Fibroblast of villous mesenchyme (primary cell): Measurements from ENCODE around the gene NEK1. TPM values are rescaled to one million over a fixed set of nuclear protein-coding genes. Genes with fewer than 3 reads are reported as not detected.

ENCODE experiments used
- DNase-seq: peaks from one replicate; pipeline ENCODE4 v3.0.0-alpha.2; 2010; ENCODE audit warnings: low read depth
- H3K4me3 ChIP-seq: 2 replicates; pipeline ENCODE4 v1.5.1; 2011; ENCODE audit warnings: low read depth, mild to moderate bottlenecking, low read length
- total RNA-seq: library from RNA; depleted of rRNA; stranded (reverse); fragments of >200 nt; gene quantifications from 2 replicates; pipeline ENCODE4 v1.2.3, GENCODE V29; 2012
- TF ChIP-seq, protein P1 (sequence below): IDR thresholded peaks from 2 replicates; pipeline ENCODE4 v1.5.1; 2012; ENCODE audit warnings: low read depth, mild to moderate bottlenecking, low read length; ENCODE audit not compliant: insufficient read depth

The NEK1 gene
- total RNA-seq, 1 donor, result 11.2 TPM

DNA sequence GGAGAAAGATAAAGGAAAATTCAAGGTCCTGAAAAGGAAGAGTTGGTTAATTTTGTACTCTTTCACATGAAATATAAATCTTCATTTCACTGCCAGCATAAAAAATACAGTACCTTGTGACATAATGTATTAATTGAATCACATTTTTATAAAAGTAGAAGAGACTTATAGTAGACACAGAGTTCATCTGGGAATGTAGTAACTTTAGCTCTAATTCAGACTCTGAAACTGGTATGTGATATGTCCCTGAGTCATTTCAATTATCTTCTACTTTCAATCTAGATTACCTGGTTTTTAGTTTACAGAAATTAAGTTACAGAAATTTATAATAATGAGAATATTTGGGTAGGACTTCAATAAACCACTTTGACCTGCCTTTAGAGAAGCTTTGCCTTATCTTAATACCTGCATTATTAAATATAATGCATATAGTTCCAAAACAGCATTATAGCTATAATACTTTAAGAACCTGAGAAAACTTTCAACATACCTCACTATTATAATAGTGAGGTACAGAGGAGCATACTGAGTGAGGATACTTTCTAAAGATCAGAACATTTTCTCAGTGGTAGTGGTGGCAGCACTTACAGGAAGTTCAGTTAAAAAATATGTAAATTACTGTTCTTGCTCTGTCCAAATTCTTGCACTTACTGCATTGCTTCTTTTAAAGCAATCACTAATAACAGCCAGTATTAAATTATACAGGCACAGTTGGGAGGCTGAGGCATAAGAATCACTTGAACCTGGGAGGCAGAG is 11.2 kb downstream of the NEK1 start:
- TF ChIP-seq, protein P1, sequence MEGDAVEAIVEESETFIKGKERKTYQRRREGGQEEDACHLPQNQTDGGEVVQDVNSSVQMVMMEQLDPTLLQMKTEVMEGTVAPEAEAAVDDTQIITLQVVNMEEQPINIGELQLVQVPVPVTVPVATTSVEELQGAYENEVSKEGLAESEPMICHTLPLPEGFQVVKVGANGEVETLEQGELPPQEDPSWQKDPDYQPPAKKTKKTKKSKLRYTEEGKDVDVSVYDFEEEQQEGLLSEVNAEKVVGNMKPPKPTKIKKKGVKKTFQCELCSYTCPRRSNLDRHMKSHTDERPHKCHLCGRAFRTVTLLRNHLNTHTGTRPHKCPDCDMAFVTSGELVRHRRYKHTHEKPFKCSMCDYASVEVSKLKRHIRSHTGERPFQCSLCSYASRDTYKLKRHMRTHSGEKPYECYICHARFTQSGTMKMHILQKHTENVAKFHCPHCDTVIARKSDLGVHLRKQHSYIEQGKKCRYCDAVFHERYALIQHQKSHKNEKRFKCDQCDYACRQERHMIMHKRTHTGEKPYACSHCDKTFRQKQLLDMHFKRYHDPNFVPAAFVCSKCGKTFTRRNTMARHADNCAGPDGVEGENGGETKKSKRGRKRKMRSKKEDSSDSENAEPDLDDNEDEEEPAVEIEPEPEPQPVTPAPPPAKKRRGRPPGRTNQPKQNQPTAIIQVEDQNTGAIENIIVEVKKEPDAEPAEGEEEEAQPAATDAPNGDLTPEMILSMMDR, result no peak
- no peak overlapping the region for H3K4me3 ChIP-seq
- DNase-seq, result no peak

- DNase-seq, result no peak
- TF ChIP-seq, protein P1, result no peak
- no peak overlapping the region for H3K4me3 ChIP-seq
Measured at GRCh38 chr4:169594560-169595195, 17.7 kb downstream of the NEK1 start.

DNA sequence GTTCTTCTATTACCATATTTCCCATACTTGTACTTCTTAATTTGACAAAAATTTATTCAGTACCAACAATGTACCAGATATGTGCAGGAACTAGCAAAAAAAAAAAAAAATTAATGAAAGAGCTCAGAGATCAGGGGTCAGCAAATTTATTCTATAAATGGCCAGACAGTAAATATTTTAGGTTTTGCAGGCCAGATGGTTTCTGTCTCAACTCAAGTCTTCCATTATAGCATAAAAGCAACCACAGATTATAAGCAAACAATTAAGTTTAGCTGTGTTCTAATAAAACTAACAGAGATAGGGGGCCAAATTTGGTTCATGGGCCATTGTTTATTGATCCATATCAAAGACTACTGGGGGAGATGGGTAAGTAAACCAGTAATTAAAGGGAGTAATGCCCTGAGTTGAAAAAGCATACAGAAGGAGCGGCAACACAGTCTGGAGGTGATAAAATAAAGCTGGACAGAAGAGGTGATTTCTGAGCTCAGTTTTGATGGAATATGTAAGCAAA is 19.3 kb downstream of the NEK1 start:
- DNase-seq, result peak; percentile 57

GRCh38 chr4:169583563-169583962 is 28.8 kb downstream of the NEK1 start:
- no peak overlapping the region for H3K4me3 ChIP-seq
- TF ChIP-seq, protein P1, result no peak
- DNase-seq, result peak; percentile 80

More for the DNA sequence above, 19.3 kb downstream of the NEK1 start:
- H3K4me3 ChIP-seq, result no peak overlapping the region
- TF ChIP-seq, protein P1, result no peak

GRCh38 chr4:169582706-169583105 is 29.7 kb downstream of the NEK1 start:
- TF ChIP-seq, protein P1, result no peak
- no peak for DNase-seq
- no peak overlapping the region for H3K4me3 ChIP-seq

- H3K4me3 ChIP-seq, result no peak overlapping the region
- no peak for DNase-seq
- TF ChIP-seq, protein P1, result no peak
Measured at GRCh38 chr4:169582203-169582602, 30.2 kb downstream of the NEK1 start.

DNA sequence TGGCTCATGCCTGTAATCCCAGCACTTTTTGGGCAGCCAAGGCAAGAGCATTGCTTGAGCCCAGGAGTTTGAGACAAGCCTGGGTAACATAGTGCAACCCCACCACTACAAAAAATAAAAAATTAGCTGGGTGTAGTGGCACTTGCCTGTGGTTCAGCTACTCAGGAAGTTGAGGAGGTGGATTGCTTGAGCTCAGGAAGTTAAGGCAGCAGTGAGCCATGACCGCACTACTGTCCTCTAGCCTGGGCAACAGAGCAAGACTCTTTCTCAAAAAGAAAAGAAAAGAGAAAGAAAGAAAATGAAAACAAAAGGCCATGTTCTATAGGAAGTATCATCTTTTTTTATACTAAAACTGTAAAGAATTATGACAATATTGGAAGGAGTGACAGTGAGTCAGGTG is 38.5 kb downstream of the NEK1 start:
- TF ChIP-seq, protein P1, result no peak
- H3K4me3 ChIP-seq, result no peak overlapping the region

More for the DNA sequence above, 38.5 kb downstream of the NEK1 start:
- no peak for DNase-seq
